GM21526 (cell line): ENCODE results near the gene ERFL.
"Not testable (repeated sequence)": the region's sequence is repeated elsewhere in the genome, so short reads cannot be mapped to it uniquely, and the experiment has no call there.

ENCODE experiments used
- ATAC-seq: cut with Tn5 transposase; IDR thresholded peaks from one replicate; pipeline ENCODE4 v1.9.1; 2021; ENCODE audit warnings: moderate library complexity; ENCODE audit not compliant: unreplicated experiment, low FRiP score

The ERFL gene

GRCh38 chr19:41915021-41915775, 13.1 kb downstream of the ERFL start:
- ATAC-seq = no peak

GRCh38 chr19:41914424-41914834, 13.8 kb downstream of the ERFL start:
- not testable (repeated sequence) for ATAC-seq

GRCh38 chr19:41913538-41914423, 14.5 kb downstream of the ERFL start:
- no peak for ATAC-seq

GRCh38 chr19:41912899-41913537, 15.2 kb downstream of the ERFL start:
- ATAC-seq = no peak

- no peak for ATAC-seq
Measured at GRCh38 chr19:41911889-41912731, 16.1 kb downstream of the ERFL start.

- ATAC-seq = no peak
Measured at GRCh38 chr19:41910992-41911888, 17.0 kb downstream of the ERFL start.

- ATAC-seq = no peak
Measured at GRCh38 chr19:41910240-41910991, 17.8 kb downstream of the ERFL start.

- ATAC-seq = no peak
Measured at GRCh38 chr19:41909706-41910105, 18.5 kb downstream of the ERFL start.

GRCh38 chr19:41908724-41909464, 19.4 kb downstream of the ERFL start:
- ATAC-seq = no peak

GRCh38 chr19:41907994-41908615, 20.1 kb downstream of the ERFL start:
- no peak for ATAC-seq

GRCh38 chr19:41906916-41907680, 21.2 kb downstream of the ERFL start:
- ATAC-seq = no peak

GRCh38 chr19:41906271-41906670, 22.0 kb downstream of the ERFL start:
- ATAC-seq = no peak

GRCh38 chr19:41905273-41906002, 22.8 kb downstream of the ERFL start:
- no peak for ATAC-seq

GRCh38 chr19:41904118-41904870, 24.0 kb downstream of the ERFL start:
- ATAC-seq = no peak

- ATAC-seq = no peak
Measured at GRCh38 chr19:41903193-41903953, 24.9 kb downstream of the ERFL start.
